GM19328 (cell line): ENCODE measurements around the gene MAGEB10.
"Not testable (repeated sequence)": the region's sequence is repeated elsewhere in the genome, so short reads cannot be mapped to it uniquely, and the experiment has no call there.

ENCODE experiments used
- ATAC-seq: cut with Tn5 transposase; IDR thresholded peaks from one replicate; pipeline ENCODE4 v1.9.1; 2021; ENCODE audit warnings: mild to moderate bottlenecking, moderate library complexity; ENCODE audit not compliant: unreplicated experiment

MAGEB10 gene, protein sequence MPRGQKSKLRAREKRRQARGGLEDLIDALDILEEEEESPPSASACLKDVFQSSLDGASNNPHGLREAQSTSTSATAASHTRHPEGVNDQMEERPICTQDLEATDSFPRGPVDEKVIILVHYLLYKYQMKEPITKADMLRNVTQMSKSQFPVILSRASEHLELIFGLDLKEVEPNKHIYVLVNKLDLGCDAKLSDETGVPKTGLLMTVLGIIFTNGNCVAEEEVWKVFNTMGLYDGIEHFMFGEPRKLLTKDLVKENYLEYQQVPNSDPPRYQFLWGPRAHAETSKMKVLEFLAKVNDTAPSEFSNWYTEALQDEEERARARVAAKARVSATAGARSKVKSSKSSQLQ

DNA sequence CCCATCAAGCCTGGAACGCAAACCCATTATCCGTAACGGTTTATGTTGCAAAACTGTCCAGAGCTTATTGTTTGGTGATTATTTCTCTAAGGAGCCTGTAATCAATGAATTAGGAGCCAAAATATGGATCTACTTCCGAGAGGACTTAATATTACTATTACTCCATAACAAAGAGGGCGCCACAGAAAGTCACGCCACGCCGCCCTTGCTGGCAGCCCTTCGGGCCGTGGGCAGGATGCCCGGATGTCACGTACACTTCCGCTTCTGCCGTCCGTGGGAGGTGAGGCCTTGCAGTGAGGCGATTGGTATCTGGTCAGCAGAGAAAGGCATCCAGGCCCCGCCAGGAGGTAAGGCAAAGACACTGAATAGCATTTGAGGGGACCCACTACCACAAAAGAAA, at the start of gene MAGEB10:
TSS of gene MAGEB10 (plus strand) at position 301 of the 400 bp plus-strand sequence. CDS start 13,317 bp downstream, outside the sequence.
- ATAC-seq, result no peak

DNA sequence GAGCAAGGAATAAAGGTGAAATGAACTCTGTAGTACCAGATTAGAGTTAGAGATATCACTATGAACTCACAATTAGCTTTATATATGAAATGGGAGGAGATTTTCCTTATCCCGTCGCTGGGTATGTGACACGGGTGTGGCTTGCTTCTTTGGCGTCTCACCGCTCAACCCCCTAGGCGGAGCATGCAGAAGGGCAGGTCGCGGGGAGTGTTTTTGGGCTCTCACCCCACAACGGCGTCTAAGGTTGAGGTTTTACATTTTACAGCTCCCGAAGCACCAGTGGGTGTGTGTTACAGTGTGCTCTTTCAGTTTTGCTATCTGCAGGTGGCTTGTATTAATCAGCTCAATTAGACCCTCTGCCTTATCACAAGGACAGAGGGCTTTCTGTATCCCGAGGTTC, 42.1 kb upstream of the MAGEB10 start:
- no peak for ATAC-seq

DNA sequence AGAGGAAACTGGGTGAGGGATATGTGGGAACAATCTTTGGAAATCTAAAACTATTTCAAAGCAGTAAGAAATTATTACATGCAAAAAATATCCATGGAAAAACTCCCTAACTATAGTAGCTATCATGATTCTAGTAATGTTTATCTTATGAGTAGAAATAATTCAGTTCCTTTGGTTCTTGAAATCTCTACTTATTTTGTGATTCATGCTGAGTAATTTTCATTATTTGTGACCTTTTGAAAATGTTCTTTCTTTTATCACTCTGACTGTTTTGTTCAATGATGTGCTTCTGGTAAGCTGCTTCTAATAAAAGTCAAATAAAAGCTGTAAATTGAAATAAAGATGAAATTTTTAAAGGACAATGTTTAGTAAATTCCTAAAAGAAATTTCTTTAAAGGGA, 40.4 kb upstream of the MAGEB10 start:
- no peak for ATAC-seq

DNA sequence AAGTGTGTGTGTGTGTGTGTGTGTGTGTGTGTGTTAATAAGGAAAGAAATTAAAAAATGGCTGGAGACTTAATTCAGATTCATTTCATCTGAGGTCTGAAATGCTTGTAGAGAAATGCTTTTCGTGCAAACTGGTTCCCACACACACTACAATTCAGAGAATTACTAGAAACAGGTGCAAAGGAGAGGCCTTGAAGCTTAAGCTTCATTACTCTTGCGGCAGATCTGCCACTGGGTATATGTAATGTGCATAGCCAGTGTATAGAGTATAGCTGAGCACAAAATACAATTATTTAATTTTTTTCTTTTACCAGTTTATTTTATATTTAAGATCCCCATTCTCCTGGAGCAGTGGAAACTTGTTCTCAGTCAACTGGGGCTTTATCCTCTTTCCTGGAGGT, 31.8 kb upstream of the MAGEB10 start:
- no peak for ATAC-seq

DNA sequence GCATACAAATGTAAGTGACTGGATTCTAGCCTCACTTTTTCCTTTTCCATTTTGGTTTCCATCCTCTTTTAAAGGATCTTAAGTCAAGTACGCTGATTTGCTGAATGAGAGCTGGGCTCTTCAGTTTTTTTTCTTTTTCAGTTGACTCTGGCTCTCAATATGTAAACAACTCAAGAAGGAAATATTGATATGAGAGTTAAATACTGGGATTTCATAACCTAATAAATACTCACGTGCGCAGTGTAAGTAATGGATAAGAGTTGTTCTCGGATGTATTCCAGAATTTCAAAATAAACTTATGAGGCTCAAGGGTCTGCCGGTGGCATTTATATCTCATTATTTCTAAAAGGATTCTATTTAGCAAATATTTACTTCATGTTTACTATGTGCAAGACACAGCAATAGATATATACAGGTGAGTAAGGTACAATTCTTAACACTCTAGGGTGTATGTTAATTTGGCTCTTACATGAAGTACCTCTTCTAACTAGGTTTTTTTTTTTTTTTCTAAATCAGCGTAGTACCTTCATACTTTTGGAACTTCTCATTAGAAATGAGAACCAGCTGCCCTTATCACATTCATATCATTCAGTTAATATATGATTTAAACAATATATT, 11.0 kb upstream of the MAGEB10 start:
- no peak for ATAC-seq

DNA sequence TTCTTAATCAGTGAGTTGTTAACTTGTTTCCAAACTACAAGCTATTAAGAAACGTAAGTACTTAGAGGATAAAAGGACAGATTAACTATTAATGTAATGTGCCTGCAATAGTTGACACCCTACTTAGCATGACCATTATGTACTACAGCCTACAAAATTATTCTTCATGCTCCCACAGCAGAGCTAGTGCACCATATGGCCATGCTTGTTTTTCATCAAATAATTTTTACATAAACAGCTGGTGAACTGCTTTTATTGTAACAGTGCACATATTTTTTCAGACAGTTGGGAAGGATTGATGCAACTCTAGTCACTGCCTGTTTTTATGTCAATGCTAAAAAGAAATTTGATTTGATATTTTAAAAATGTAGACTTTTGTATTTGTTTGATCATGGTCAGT, 10.2 kb upstream of the MAGEB10 start:
- ATAC-seq, result no peak

DNA sequence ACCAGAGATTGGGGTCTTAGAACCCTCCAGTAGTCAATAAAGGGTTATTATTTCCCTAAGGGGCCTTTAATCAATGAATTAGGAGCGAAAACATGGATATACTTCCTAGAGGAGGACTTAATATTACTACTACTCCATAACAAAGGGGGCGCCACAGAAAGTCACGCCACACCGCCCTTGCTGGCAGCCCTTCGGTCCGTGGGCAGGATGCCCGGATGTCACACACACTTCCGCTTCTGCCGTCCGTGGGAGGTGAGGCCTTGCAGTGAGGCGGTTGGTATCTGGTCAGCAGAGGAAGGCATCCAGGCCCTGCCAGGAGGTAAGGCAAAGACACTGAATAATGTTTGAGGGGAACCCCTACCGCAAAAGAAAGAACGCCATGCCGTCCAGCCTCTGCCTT, 436 bp downstream of the MAGEB10 start:
- ATAC-seq, result no peak

DNA sequence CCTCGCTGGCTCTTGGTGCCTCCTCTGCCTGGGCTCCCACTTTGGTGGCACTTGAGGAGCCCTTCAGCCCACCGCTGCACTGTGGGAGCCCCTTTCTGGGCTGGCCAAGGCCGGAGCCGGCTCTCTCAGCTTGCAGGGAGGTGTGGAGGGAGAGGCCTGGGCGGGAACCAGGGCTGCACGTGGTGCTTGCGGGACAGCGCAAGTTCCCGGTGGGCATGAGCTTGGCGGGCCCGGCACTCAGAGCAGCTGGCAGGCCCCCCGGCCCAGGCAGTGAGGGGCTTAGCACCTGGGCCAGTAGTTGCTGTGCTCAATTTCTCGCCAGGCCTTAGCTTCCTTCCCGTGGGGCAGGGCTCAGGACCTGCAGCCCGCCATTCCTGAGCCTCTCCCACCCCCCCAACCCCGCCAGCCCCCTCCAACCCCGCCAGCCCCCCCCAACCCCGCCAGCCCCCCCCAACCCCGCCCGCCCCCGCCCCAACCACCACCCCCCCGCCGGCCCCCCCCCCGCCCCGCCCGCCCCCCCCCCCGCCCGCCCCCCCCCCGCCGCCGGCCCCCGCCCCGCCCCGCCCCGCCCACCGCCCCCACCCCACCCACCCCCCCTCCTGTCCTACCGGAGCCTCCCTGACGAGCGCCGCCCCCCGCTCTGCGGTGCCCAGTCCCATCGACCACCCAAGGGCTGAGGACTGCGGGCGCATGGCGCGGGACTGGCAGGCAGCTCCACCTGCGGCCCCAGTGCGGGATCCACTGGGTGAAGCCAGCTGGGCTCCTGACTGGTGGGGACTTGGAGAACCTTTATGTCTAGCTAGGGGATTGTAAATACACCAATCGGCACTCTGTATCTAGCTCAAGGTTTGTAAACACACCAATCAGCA, 1.4 kb downstream of the MAGEB10 start:
- not testable (repeated sequence) for ATAC-seq

DNA sequence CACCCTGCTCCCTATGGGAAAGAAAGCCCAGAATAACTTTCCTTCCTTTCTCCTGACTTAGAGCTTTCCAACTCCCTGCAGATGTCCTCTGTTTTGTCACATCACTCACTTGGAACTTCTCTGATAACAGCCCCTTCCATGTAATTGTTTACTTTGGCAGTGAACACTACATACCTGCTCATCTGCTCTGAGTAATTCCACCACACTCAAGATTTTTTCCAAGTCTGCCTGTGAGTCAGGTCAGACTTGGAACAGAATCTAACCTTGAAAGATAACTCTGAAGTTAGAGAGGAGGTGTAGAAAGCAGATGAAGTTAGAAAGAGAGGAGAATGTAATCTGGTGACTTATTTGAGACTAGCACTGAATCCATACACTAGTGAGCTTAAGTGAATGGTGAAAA, 7.4 kb downstream of the MAGEB10 start:
- ATAC-seq, result no peak

DNA sequence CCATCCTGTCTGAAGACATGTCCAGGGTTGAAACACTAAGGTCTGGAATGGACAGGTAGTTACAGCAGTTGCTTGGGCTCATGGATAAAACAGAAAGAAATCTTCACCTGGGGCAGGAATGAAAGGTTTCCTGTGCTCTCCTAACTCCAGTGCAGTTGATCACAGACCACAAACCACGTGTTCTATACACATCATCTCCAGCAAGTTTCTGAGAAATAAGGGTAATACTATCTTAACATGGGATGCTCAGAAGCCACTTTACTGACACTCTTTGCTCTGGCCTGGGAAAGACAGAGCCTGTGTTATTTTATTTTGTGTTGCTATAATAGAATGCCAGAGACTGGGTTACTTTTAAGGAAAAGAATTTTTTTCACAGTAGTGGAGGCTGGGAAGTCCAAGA, 16.0 kb downstream of the MAGEB10 start:
- no peak for ATAC-seq

DNA sequence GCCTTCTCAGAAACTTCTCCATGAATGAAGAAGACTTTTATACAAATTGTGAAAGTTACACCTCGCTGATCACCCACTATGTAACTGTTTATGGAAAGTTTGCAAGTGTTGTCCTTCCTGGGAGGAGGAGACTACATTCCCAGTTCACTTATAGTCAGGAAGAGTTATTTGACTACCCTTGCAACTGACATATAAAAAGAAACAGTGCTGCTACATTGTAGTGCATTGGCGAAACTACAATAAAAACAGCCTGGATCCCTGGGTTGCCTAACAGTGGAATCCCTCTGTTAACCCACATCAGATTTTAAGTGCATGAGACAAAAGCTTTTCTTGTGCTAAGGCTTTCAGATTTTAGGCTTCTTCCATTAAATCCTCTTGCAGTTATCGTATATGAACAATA, 30.4 kb downstream of the MAGEB10 start:
- ATAC-seq, result no peak

DNA sequence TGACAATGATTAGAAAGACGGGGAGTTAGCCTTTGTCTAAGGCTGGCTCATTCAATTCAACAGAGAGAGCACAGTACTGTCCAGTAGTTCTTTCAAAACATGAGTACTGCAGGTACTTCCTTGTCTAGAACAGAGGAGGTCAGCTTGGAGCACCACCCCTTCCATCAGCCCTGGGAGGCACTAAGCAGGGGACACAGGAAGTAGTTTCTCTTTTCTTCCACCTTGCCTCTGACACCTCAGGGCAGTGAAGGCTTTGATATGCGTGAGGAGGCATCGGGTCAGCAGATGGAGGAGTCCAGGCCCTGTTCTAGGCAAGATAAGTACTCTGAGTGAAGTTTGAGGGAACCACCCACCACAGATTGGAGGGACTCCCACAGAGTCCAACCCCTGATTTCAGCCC, 33.1 kb downstream of the MAGEB10 start:
- no peak for ATAC-seq

DNA sequence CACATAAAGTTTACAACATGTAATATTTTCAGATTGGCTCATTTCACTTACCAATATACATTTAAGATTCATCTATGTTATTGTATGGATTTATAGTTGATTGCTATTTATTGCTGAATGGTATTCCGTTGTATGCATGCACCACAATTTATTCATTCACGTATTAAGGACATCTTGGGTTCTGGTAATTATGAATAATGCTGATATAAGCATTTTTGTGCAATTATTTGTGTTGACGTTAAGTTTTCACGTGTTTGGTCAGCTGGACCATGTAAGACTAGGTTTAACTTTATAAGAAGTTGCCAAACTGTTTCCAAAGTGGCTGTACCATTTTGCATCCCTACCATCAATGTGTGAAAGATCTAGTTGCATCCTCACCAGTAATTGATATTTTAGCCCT, 35.1 kb downstream of the MAGEB10 start:
- no peak for ATAC-seq

DNA sequence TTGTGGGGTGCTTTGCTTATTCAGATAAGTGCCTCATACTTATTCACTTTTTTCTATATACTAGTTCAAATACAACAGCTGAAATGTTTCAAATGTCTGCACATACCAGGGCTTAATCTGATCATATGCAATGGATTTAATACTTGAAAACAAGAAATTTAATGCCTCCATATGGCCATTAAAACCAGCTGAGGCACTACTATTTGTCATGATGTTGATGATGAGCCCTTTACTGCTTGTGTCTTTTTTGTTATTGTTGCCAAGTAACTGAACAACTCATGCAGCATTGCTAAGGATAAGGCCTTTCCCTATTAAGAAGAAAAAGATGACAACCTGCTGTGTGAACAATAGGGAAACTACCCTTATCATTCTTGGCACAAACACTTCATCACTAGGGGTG, 52.5 kb downstream of the MAGEB10 start:
- no peak for ATAC-seq

DNA sequence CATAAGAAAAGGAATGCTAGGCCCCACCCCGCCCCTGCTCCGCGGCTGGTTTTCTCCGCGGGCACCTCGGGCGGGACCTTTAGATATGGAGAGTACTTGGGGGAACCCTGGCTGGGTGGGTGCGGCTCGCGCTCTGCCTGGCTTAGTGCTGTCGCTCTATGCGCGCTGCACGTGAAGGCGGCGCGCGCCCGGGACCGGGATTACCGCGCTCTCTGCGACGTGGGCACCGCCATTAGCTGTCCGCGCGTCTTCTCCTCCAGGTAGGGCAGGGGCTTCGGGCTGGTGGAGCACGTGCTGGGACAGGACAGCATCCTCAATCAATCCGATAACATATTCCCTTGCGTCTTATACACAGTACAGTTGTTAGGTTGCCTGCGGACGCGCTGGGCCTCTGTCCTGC, 56.0 kb downstream of the MAGEB10 start:
- ATAC-seq, result no peak
